Mucosa of gallbladder (tissue), 1 donor: ENCODE data around the gene ITSN1. TPM values are rescaled to one million over a fixed set of nuclear protein-coding genes. Genes with fewer than 3 reads are reported as not detected.

Experiments used
- total RNA-seq: library from RNA; stranded (reverse); gene quantifications from one replicate; pipeline ENCODE4 v1.2.1, GENCODE V29; 2021
- donor health status: DM: no; HTN: no; CAD: no.

The ITSN1 gene
- total RNA-seq, 1 donor from 2014 or later, result 48.0 TPM

Other genes with a start within 250 kb of the ITSN1 start
- 61.3 TPM for gene IFNGR2, start 239.1 kb upstream of the ITSN1 start, total RNA-seq
- 95.0 TPM for gene TMEM50B, start 162.5 kb upstream of the ITSN1 start, total RNA-seq
- 2.8 TPM for gene DNAJC28, start 150.8 kb upstream of the ITSN1 start, total RNA-seq
- gene GART, start 100.4 kb upstream of the ITSN1 start, total RNA-seq, result 51.9 TPM
- gene SON, start 99.5 kb upstream of the ITSN1 start, total RNA-seq, result 257 TPM
- gene DONSON, start 53.8 kb upstream of the ITSN1 start, total RNA-seq, result 10.1 TPM
- 29.1 TPM for gene CRYZL1, start 760 bp upstream of the ITSN1 start, total RNA-seq